ENCODE data around the gene RRP9. TPM values are rescaled to one million over a fixed set of nuclear protein-coding genes. Genes with fewer than 3 reads are reported as not detected.

The RRP9 gene
- total RNA-seq, 1 experiment from 2014 or later = 71.3 TPM

DNA sequence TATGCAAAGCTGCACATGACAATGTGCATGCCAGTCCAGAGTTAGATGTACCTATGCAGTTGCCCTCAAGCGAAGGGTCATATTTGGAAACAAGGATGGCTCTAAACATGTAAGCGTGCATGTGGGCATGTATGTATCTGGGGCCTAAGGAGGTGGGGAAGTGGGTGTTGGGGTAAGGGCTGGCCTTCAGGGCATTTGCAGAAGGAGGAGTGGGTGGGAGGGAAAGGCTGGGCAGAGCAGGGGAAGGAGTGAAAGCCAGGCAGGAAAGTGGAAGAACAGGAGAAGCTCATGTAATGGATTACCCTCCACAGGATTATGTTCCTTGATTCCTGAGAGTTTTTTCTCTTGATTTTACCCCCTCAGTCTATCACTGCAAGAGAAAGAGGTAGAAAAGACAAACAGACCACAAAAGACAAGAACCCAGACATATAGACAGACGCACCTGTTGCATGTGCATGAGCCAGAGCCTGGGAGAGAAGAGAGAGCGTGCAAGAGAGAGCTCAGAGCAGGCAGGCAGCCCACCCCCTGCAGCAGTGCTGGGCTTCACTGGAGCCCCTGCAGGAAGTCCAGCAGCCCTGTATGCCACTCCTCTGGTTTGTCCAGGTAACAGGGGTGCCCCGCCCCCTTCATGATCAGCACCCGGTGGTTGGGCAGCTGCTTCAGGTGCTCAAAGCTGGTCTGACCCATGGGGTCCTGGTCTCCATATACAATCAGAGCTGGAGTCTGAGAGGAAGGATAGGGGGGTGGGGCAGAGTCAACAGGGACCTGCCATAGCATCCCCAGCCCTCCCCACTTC lies 27.4 kb upstream of the RRP9 start:
- DNase-seq (ENCODE audit: low read depth, low spot score) (no peak), ATAC-seq (no peak)
- Histone ChIP-seq H3K9ac (ENCODE audit: low read length) (no peak overlapping the region), H3K4me3 (replicated peaks in 1 of 2; ENCODE audit: low read depth in 1 of 2, low read length in 2 of 2) (no peak overlapping the region), H3K27ac (ENCODE audit: low read depth, low read length) (peak overlapping the region; percentile 82), H4K20me1 (ENCODE audit: insufficient read depth) (0 out of 2 replicates have a peak, but pooled peaks cover 4% of the 10 kb centered on the region), H3K4me2 (ENCODE audit: low read length) (peak overlapping the region; percentile 99), H3K9me3 (ENCODE audit: control insufficient read depth in 1 of 2, insufficient read depth in 1 of 2, low read depth in 1 of 2, low read length in 2 of 2) (no peaks in the 10 kb centered on the region), H3K36me3 (ENCODE audit: control insufficient read depth in 1 of 2, insufficient read depth in 2 of 2, low read length in 2 of 2) (peaks cover 5 to 18% of the 10 kb centered on the region in 2 experiments; a peak in 2 of 4 replicates), H3K79me2 (ENCODE audit: insufficient read depth, low read length) (peaks cover 43% of the 10 kb centered on the region), H3K9me2 (ENCODE audit: insufficient read depth) (no peaks in the 10 kb centered on the region), H3K4me1 (ENCODE audit: control insufficient read depth in 1 of 2, insufficient read depth in 2 of 2, low read length in 2 of 2) (peaks cover 26 to 62% of the 10 kb centered on the region in 2 experiments), H2AFZ (ENCODE audit: low read depth, low read length, poor library complexity, severe bottlenecking) (no peak overlapping the region), H3K27me3 (ENCODE audit: insufficient read depth, low read length) (no peaks in the 10 kb centered on the region)
- POLR2A ChIA-PET = interaction anchor here (1.0 to 1.6 kb wide), 3 partner anchors 14 to 27 kb away, joined by 3 to 5 read pairs (median 3); partner anchors contain the start of genes RPL29 and RRP9
- intact Hi-C loops (cut with micrococcal nuclease) = no loop called here
- CTCF ChIA-PET = interaction anchor here (1.1 to 1.4 kb wide), 2 partner anchors 13 to 26 kb away, joined by 5 to 6 read pairs; partner anchors contain the start of gene ACY1
- RAD21 ChIA-PET (ENCODE audit: low non-redundant PET in 1 of 2, low total read pairs in 2 of 2, uncharacterized antibody in 2 of 2, unreplicated experiment in 2 of 2) = no interaction called here
- TSS peak; percentile 14 for BruUV-seq (replicated peaks)
- TF ChIP-seq ZFX (IDR thresholded peaks at IDR 0.05) = no peak
- TF ChIP-seq POLR2A (IDR thresholded peaks at IDR 0.05; ENCODE audit: borderline replicate concordance, extremely low read depth, insufficient read depth, insufficient read length) = no peak
- no peak for TF ChIP-seq EZH2phosphoT487 (IDR thresholded peaks at IDR 0.05; ENCODE audit: borderline replicate concordance)

DNA sequence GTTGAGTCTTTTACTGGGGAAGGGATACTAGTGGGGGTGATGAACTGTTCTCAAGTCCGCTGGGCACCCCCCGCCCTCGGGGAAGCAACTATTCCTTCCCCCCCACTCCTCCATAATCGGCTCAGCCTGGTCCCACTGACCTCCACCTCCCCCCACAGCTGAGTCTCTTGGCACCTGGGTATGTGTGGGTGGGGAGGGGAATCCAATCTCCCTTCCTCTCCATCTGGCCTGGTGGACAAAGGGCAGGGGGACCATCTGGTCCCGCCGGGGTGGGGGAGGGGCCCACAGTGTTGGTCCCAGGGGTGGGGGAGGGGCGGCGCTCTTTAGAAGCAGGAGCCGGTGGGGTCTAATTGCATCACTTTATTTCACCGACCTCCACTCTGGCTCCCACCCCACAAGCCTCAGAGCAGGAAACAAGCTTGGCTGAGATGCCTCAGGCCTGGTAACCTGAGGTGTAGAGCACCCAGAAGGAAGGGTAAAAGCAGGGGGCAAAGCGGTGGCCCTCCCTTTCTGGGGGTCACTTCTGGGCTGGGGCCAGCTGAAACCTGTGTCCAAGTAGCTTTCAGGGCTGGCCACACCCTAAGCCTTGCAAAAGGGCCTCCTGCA lies 26.6 kb upstream of the RRP9 start:
- Histone ChIP-seq H3K36me3 (ENCODE audit: control insufficient read depth in 1 of 2, insufficient read depth in 2 of 2, low read length in 2 of 2) (peaks cover 5 to 18% of the 10 kb centered on the region in 2 experiments; a peak in 2 of 4 replicates), H3K9me3 (ENCODE audit: control insufficient read depth in 1 of 2, insufficient read depth in 1 of 2, low read depth in 1 of 2, low read length in 2 of 2) (no peaks in the 10 kb centered on the region), H2AFZ (ENCODE audit: low read depth, low read length, poor library complexity, severe bottlenecking) (no peak overlapping the region), H3K4me2 (ENCODE audit: low read length) (peak overlapping the region; percentile 99), H3K27me3 (ENCODE audit: insufficient read depth, low read length) (no peaks in the 10 kb centered on the region), H3K4me3 (replicated peaks in 1 of 2; ENCODE audit: low read depth in 1 of 2, low read length in 2 of 2) (peak overlapping the region; percentile 67 to 71), H3K9ac (ENCODE audit: low read length) (peak overlapping the region; percentile 81), H3K9me2 (ENCODE audit: insufficient read depth) (no peaks in the 10 kb centered on the region), H3K4me1 (ENCODE audit: control insufficient read depth in 1 of 2, insufficient read depth in 2 of 2, low read length in 2 of 2) (peaks cover 25 to 59% of the 10 kb centered on the region in 2 experiments), H3K27ac (ENCODE audit: low read depth, low read length) (peak overlapping the region; percentile 82), H3K79me2 (ENCODE audit: insufficient read depth, low read length) (peaks cover 38% of the 10 kb centered on the region), H4K20me1 (ENCODE audit: insufficient read depth) (0 out of 2 replicates have a peak, but pooled peaks cover 4% of the 10 kb centered on the region)
- intact Hi-C loops (cut with micrococcal nuclease) = no loop called here
- ChIA-PET CTCF (interaction anchor here (1.4 to 1.7 kb wide), 2 partner anchors 14 kb away, joined by 5 to 6 read pairs; partner anchors contain the start of gene ACY1), RAD21 (ENCODE audit: low non-redundant PET in 1 of 2, low total read pairs in 2 of 2, uncharacterized antibody in 2 of 2, unreplicated experiment in 2 of 2) (interaction anchor here in 1 of 2 experiments (0.7 kb wide), 1 partner anchor 26 kb away, joined by 6 read pairs; no protein-coding TSS in a partner anchor), POLR2A (interaction anchor here (1.0 to 1.6 kb wide), 4 partner anchors 14 to 28 kb away, joined by 3 to 5 read pairs (median 4); partner anchors contain the start of genes RPL29 and RRP9)
- TF ChIP-seq, protein P1, sequence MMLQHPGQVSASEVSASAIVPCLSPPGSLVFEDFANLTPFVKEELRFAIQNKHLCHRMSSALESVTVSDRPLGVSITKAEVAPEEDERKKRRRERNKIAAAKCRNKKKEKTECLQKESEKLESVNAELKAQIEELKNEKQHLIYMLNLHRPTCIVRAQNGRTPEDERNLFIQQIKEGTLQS (IDR thresholded peaks at IDR 0.05) = no peak
- TF ChIP-seq, protein P2, sequence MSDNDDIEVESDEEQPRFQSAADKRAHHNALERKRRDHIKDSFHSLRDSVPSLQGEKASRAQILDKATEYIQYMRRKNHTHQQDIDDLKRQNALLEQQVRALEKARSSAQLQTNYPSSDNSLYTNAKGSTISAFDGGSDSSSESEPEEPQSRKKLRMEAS (IDR thresholded peaks at IDR 0.05) = no peak
- TF ChIP-seq EZH2phosphoT487 (IDR thresholded peaks at IDR 0.05; ENCODE audit: borderline replicate concordance) (no peak), EZH2 (IDR thresholded peaks at IDR 0.05) (no peak), SP1 (IDR thresholded peaks at IDR 0.05; ENCODE audit: low read depth) (no peak), JUND (IDR thresholded peaks at IDR 0.05) (no peak), TCF7L2 (IDR thresholded peaks at IDR 0.05; ENCODE audit: borderline replicate concordance, extremely low read depth, insufficient read depth, insufficient read length) (no peak)
- TF ChIP-seq, protein P3, sequence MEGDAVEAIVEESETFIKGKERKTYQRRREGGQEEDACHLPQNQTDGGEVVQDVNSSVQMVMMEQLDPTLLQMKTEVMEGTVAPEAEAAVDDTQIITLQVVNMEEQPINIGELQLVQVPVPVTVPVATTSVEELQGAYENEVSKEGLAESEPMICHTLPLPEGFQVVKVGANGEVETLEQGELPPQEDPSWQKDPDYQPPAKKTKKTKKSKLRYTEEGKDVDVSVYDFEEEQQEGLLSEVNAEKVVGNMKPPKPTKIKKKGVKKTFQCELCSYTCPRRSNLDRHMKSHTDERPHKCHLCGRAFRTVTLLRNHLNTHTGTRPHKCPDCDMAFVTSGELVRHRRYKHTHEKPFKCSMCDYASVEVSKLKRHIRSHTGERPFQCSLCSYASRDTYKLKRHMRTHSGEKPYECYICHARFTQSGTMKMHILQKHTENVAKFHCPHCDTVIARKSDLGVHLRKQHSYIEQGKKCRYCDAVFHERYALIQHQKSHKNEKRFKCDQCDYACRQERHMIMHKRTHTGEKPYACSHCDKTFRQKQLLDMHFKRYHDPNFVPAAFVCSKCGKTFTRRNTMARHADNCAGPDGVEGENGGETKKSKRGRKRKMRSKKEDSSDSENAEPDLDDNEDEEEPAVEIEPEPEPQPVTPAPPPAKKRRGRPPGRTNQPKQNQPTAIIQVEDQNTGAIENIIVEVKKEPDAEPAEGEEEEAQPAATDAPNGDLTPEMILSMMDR (IDR thresholded peaks at IDR 0.05 in 2 of 3, conservative IDR thresholded peaks at IDR 0.05 in 1 of 3; ENCODE audit: borderline replicate concordance in 1 of 3, insufficient read depth in 1 of 3, low read depth in 2 of 3, low read length in 2 of 3) = no peak
- no peak for DNase-seq (ENCODE audit: low read depth, low spot score)
- ATAC-seq = peak; percentile 14
- BruUV-seq (replicated peaks) = no TSS peak
